GM21447 (cell line): ENCODE results near the gene PRKCH.

Source experiments
- ATAC-seq: cut with Tn5 transposase; IDR thresholded peaks from one replicate; pipeline ENCODE4 v1.9.1; 2021; ENCODE audit not compliant: unreplicated experiment

Gene PRKCH

GRCh38 chr14:61418746-61419145, 97.4 kb downstream of the PRKCH start:
- ATAC-seq: no peak

- no peak for ATAC-seq
These were observed 97.8 kb downstream of the PRKCH start for GRCh38 chr14:61419201-61419600.

DNA sequence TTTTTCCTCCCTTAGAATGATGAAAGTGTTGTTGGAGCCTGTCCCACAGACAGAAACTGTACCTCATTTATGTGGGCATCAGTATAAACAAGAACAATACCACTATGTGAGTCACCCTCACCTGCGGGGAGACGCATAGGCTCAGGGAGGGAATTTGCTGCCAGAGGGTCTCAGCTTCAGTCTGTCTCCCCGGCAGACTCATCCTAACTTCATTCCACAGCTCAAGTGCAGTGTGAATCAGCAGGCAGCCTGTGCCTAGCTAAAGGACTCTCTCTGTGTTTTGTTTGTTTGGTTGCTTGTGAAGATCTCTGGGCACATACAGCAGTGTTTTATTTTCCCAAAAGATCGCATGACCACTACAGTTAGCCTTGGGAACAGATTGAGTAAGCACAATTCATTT, 98.9 kb downstream of the PRKCH start:
- no peak for ATAC-seq

DNA sequence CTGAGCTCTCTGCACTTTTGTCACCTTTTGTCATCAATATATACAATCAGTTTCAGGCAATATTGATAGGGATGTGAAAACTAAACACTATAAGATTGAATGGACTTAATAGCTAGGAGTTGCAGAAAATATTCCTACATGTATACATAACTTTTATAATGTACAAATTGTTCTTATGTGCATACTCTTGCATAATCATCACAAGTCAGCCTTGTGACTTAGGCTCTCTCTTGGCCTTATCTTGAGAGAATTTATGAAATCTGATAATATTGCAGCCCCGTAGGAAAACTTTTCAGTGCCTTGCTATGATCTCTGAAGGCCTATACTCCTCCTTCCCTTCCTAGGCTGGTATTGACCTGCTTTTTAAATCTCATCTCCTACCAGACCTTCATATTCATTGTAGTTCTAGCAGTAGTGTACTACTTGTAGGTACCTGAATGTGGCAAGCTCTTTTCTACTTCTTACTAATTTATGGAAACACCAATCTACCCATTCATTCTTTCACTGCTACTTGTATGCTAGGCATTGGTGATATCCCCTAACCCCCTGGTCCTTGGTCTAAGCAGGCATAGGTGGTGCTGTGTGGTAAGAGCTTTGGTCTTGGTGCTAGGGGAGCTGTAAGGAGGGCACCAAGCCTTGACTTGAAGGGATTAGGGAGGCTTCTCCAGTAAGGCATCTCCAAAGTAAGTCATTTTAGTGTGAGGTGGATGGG, 100.0 kb downstream of the PRKCH start:
- ATAC-seq: no peak

DNA sequence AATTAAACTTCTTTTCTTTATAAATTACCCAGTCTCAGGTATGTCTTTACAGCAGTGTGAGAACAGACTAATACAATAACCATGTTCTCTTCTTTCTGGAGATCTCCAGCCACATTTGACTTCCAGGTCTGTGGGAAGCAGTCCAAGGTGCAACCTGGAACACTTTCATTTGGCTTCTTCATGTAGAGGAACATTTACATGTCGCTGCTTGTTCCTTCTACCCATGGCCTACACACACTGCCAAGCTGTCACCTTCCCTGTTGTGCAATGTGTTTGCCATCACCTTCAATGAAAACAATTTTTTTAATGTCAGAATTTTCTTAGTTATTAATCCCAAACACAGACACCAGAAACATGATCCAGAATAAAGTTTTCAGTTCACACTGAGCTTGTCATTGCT, 104.7 kb downstream of the PRKCH start:
- ATAC-seq: no peak

GRCh38 chr14:61428261-61428660, 106.9 kb downstream of the PRKCH start:
- ATAC-seq: no peak

DNA sequence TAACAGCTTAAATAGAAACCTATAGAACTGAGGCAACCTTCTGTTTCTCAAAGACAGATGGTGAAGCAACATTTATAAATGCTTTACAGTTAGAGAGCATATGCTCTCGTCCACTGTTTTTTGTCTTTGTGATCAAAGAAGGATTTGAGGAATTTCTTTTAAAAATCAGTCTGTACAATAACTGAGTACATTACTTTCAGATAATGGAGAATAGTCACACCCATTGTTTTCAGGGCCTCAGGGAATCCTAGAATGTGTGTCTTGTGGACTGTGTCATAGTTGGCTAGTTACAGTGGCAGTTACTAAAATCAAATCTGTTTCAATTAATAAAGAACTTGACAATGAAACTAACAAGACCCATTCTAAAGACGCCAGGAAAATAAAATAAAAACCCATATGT, 107.9 kb downstream of the PRKCH start:
- ATAC-seq: no peak

DNA sequence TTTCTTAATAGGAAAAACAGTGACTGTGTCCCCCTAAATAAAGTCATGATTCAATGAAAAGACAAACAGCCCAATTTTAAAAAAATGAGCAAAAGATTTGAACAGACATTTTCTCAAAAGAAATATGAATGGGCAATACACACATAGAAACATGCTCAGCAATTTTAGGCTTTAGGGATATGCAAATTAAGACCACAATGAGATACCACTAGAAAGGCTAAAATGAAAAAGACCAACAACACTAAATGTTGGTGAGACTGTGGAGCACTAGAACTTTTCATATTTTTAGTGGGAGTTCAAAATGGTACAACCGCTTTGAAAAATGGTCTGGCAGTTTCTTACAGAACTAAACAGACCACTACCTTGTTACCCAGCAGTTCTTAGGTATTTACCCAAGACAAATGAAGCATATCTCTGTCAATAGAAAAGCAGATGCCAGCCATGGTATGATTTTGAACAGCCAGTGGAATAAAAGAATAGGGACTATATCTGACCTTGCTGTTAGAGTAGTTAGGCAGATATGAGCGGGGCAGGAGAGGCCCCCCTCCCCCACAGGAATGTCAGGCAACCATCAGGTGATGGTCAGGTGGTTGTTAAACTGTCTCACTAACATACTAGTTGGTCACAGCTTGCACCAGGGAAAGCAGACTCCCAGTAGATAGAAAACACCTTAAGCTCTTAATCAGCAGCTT, 108.8 kb downstream of the PRKCH start:
- no peak for ATAC-seq

GRCh38 chr14:61433169-61433568, 111.8 kb downstream of the PRKCH start:
- no peak for ATAC-seq

GRCh38 chr14:61433828-61434227, 112.4 kb downstream of the PRKCH start:
- ATAC-seq: no peak

DNA sequence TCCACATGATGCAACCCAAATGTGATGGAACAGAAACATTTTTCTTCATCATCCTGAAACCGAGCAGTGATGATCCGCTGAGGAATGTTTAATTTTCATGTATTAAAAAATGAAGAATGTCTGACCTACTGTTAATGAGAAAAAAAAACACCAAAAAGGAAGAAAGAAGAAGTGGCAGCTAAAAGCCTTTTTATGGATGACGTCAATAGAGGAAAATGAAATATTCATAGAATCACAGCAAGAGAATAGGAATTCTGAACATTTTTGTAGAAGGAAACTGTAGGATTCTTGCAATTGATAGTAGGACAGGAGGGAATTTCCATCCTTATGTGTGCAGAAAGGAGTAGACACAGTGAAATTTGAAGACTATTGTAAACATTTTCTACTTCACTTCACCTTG, 112.9 kb downstream of the PRKCH start:
- no peak for ATAC-seq

GRCh38 chr14:61435563-61436337, 114.4 kb downstream of the PRKCH start:
- ATAC-seq: no peak

GRCh38 chr14:61437381-61437780, 116.0 kb downstream of the PRKCH start:
- ATAC-seq: no peak

GRCh38 chr14:61438036-61438435, 116.7 kb downstream of the PRKCH start:
- no peak for ATAC-seq

GRCh38 chr14:61438497-61438859, 117.1 kb downstream of the PRKCH start:
- no peak for ATAC-seq

GRCh38 chr14:61438860-61439765, 117.7 kb downstream of the PRKCH start:
- peak; percentile 47 for ATAC-seq

DNA sequence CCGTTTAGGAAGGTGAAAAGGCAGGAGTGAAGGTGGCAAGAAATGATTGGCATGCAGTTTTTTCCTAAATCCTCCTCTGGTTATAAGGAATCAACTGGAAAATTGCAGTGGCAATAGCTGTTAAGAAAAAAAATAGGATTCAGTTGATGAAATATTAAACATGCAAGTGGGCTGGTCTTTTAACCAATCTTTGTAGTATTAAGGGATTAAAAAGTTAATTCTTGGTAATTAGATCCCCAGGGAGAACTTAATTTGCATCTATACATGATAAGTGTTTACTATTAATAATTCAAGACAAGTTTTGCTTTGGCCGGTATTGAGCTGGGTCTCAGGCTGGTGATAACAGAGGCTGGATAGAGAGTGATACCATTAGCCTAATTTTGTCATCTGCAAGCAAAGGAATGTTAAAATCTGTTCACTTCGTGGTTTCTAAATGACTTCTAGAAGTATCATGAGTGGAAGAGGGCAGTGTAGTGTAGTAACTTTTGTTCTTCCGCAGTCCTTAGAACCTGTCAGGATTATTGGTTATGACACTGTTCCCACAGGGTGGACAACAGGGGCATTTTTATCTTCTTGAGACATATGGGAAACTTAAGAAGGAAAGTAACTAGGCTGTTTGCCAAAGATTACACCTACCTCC, 118.5 kb downstream of the PRKCH start:
- no peak for ATAC-seq

- ATAC-seq: no peak
These were observed 122.1 kb downstream of the PRKCH start for GRCh38 chr14:61443481-61443880.

DNA sequence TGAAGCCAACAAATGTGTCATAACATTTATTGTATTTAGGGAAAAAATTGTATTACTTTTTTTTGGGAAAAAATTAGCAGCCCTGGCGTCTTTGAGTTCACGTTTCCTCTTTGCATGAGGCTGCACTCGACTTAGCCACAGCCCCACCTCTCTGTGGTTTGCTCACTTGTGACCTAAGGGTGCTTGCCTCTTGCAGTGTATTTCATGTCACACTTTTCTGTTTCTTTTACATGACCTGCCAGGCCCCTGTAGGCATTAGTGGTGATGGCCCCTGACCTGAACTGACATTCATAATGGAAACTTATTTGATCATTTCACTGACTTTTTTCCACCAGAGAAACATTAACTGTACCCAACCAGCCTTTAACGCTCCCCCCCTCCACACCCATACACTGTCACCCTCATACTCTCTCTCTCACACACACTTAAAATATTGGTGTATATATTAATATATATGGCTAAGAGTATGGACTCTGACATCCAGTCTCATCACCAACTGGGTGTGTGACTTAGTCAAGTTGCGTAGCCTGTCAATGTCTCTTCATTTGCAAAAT, 122.9 kb downstream of the PRKCH start:
- peak; percentile 89 for ATAC-seq

DNA sequence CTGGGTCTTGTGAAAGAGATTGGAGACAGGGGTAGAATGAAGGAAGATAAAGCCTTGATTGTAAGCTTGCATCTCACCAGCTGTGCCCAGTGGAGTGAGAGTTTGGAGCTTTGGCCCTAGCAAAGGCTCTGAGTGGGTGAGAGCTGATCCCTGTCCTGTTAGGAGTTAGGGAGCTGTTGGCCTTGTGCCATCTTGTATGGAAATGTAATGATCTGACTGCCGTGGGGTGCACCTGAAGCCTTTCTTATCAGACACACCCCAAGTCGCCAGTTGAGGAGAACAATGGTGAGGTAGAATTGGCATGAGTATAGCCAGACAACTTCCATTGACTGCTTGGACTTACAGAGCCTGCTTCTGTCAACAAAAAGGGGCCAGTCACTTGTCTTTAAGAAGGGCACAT, 130.1 kb downstream of the PRKCH start:
- no peak for ATAC-seq
